CD4-positive, CD25-positive, alpha-beta regulatory T cell (primary cell): Measurements from ENCODE around the gene PTGES2. TPM values are rescaled to one million over a fixed set of nuclear protein-coding genes. Genes with fewer than 3 reads are reported as not detected.
"Not testable (repeated sequence)": the region's sequence is repeated elsewhere in the genome, so short reads cannot be mapped to it uniquely, and the experiment has no call there.

Experiments used
- ATAC-seq, 2 donors: fragments of 150-1000 bp; cut with Tn5 transposase; one replicate each; pipeline ENCODE4 v1.10.0; 2021; ENCODE audit warnings: low read depth in 2 of 2, moderate number of reproducible peaks in 2 of 2, moderate library complexity in 1 of 2
- DNase-seq, 3 donors: peaks; one replicate each; pipeline versions ENCODE4 v3.0.0 to v3.0.0-alpha.2; 2012 to 2022; ENCODE audit warnings: mixed read lengths in 1 of 3
- H3K27ac ChIP-seq: one replicate; pipeline ENCODE4 v1.7.0; 2013; ENCODE audit warnings: mild to moderate bottlenecking, low read length; ENCODE audit not compliant: insufficient read depth, poor library complexity, severe bottlenecking
- H3K27me3 ChIP-seq: one replicate; pipeline ENCODE4 v1.7.0; 2013; ENCODE audit warnings: low read length; ENCODE audit not compliant: control insufficient read depth, insufficient read depth
- H3K36me3 ChIP-seq: one replicate; pipeline ENCODE4 v1.7.0; 2013; ENCODE audit warnings: mild to moderate bottlenecking, low read length, moderate library complexity; ENCODE audit not compliant: control insufficient read depth, insufficient read depth
- H3K4me1 ChIP-seq: 2 replicates; pipeline ENCODE4 v1.7.0; 2013; ENCODE audit warnings: mild to moderate bottlenecking, low read length; ENCODE audit not compliant: insufficient read depth, control insufficient read depth, poor library complexity, severe bottlenecking
- H3K4me3 ChIP-seq: one replicate; pipeline ENCODE4 v1.7.0; 2013; ENCODE audit warnings: low read depth, mild to moderate bottlenecking, low read length, moderate library complexity
- H3K9me3 ChIP-seq, 2 experiments: 1 replicate in 1 of 2; 2 replicates in 1 of 2; pipeline ENCODE4 v1.7.0; 2013; ENCODE audit warnings: low read length in 2 of 2, mild to moderate bottlenecking in 1 of 2, moderate library complexity in 1 of 2; ENCODE audit not compliant: control insufficient read depth in 2 of 2
- H3K27ac Mint-ChIP-seq, 3 donors: one replicate each; pipeline ENCODE4 v1.8.0; 2020 to 2022; ENCODE audit warnings: mild to moderate bottlenecking in 3 of 3, mixed read lengths in 3 of 3, moderate library complexity in 2 of 3
- H3K27me3 Mint-ChIP-seq: one replicate; pipeline ENCODE4 v1.8.0; 2022; ENCODE audit warnings: mild to moderate bottlenecking, mixed read lengths
- H3K36me3 Mint-ChIP-seq: one replicate; pipeline ENCODE4 v1.8.0; 2020; ENCODE audit warnings: mixed read lengths
- H3K4me1 Mint-ChIP-seq, 4 donors: one replicate each; pipeline ENCODE4 v1.8.0; 2020 to 2022; ENCODE audit warnings: mixed read lengths in 4 of 4, mild to moderate bottlenecking in 1 of 4
- H3K4me3 Mint-ChIP-seq, 4 donors: one replicate each; pipeline ENCODE4 v1.8.0; 2020 to 2022; ENCODE audit warnings: mild to moderate bottlenecking in 4 of 4, mixed read lengths in 4 of 4, moderate library complexity in 3 of 4
- H3K9me3 Mint-ChIP-seq, 7 donors: one replicate each; pipeline ENCODE4 v1.8.0; 2020 to 2022; ENCODE audit warnings: mixed read lengths in 7 of 7, mild to moderate bottlenecking in 3 of 7, moderate library complexity in 2 of 7
- polyA plus RNA-seq, 4 donors: library from polyadenylated mRNA; unstranded; fragments of 300-500 nt; fragmentation: Illumina TruSeq; gene quantifications; one replicate each; pipeline ENCODE4 v1.2.3, GENCODE V29; 2021
- total RNA-seq: library from RNA; stranded (reverse); gene quantifications from one replicate; pipeline ENCODE4 v1.2.3, GENCODE V29; 2022

PTGES2 gene
- total and polyA plus RNA-seq, 5 donors from 2014 or later, result 33.8 to 48.6 (median 38.0) TPM

DNA sequence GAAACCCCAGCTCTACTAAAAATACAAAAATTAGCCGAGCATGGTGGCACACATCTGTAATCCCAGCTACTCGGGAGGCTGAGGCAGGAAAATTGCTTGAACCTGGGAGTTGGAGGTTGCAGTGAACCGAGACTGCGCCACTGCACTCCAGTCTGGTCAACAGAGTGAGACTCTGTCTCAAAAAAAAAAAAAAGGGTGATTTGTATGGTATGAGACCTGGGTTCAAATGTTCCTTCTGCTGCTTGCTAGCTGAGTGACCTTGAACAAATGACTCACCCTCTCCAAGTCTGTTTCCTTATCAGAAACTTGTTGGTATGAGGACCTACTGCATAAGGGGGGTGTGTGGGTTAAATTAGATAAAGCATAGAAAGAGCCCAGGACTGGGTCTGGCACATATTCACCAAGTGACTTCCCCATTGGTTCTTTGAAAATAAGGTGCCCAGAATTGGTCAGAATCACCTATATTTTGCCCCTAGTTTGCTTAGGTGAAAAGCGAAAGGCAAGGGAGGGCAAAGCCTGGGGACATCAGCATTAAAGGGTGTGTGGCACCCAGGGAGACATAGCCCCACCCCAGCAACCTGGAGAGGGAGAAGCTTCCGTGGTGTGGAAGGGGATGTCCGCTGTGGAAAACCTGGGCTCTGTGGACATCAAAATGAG, 49.6 kb downstream of the PTGES2 start:
- no peak overlapping the region for H3K27ac ChIP-seq

GRCh38 chr9:128073253-128073886, 54.2 kb downstream of the PTGES2 start:
- Mint-ChIP-seq H3K4me3 (peak overlapping the region; percentile 70 to 91 (median 90)), H3K36me3 (peaks cover 4% of the 10 kb centered on the region), H3K27me3 (no peaks in the 10 kb centered on the region), H3K9me3 (no peaks in the 10 kb centered on the region), H3K4me1 (peaks cover 18 to 80% (median 45%) of the 10 kb centered on the region in 4 donors), H3K27ac (peak overlapping the region; percentile 89 to 99 (median 91))
- H3K27me3 ChIP-seq, result no peaks in the 10 kb centered on the region
- peak overlapping the region; percentile 78 for H3K27ac ChIP-seq
- peak overlapping the region; percentile 82 for H3K4me3 ChIP-seq
- ATAC-seq, result no peak
- no peak for DNase-seq
- no peaks in the 10 kb centered on the region for H3K9me3 ChIP-seq
- peaks cover 67% of the 10 kb centered on the region for H3K4me1 ChIP-seq
- no peaks in the 10 kb centered on the region for H3K36me3 ChIP-seq

More for the DNA sequence above, 49.6 kb downstream of the PTGES2 start:
- Mint-ChIP-seq H3K4me3 (peak overlapping the region in 2 of 4 donors; percentile 43 to 74), H3K9me3 (no peaks in the 10 kb centered on the region), H3K36me3 (peaks cover 12% of the 10 kb centered on the region), H3K27me3 (no peaks in the 10 kb centered on the region), H3K4me1 (peaks cover 22 to 73% (median 43%) of the 10 kb centered on the region in 4 donors), H3K27ac (peak overlapping the region in 2 of 3 donors; percentile 83 to 86)
- Histone ChIP-seq H3K9me3 (no peaks in the 10 kb centered on the region), H3K4me3 (no peak overlapping the region), H3K4me1 (peaks cover 31% of the 10 kb centered on the region), H3K36me3 (peaks cover 6% of the 10 kb centered on the region), H3K27me3 (no peaks in the 10 kb centered on the region)
- DNase-seq (no peak), ATAC-seq (no peak)

DNA sequence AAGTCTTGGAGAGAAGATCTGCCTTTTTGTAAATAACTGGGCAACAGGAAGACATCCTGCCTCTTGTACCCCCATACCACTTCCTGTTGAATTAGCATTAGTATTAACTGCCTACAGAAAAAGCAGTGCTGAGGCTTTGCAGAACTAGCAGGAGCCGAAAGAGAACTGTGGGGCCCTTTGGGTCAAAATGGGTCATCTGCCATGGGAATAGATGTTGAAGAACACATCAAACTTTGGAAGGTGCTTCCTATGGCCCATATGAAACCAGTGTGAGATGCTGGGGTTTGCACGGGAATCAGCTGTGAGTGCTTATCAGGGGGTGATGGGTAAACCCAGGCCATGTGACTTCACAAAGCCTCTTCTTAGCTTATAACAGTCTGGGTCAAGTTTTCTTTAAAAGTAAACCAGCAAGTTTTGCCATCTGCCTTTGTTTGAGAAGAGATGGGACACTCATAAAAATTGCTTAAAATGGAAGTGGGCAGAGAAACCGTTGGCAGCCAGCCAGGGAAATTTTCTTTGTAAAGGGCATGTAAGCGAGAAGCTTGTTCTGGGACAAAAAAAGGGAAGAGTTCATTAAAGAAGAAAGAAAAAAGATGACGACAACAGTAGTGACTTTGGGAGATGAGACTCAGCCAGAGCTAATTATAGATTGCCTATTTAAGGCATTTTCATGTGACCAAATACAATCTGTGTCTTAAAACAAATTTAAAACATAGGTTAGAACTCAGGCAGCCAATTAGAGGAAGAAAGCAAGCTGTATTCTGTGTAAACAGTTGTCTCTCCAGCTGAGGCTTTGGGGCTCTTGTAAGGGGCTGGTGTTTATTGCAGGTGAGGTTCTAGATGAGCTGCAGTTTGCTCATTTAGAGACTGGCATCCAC, 55.1 kb downstream of the PTGES2 start:
- peak overlapping the region; percentile 82 for H3K4me3 ChIP-seq
- no peaks in the 10 kb centered on the region for H3K9me3 ChIP-seq
- ATAC-seq, result no peak
- peak; percentile 36 to 75 (median 50) for DNase-seq
- peaks cover 57% of the 10 kb centered on the region for H3K4me1 ChIP-seq
- H3K27me3 Mint-ChIP-seq, result no peaks in the 10 kb centered on the region
- H3K4me1 Mint-ChIP-seq, result peaks cover 18 to 72% (median 37%) of the 10 kb centered on the region in 4 donors
- no peaks in the 10 kb centered on the region for H3K27me3 ChIP-seq
- H3K27ac ChIP-seq, result peak overlapping the region; percentile 78
- peak overlapping the region; percentile 77 to 91 (median 90) for H3K4me3 Mint-ChIP-seq
- peak overlapping the region; percentile 89 to 99 (median 91) for H3K27ac Mint-ChIP-seq
- H3K9me3 Mint-ChIP-seq, result no peaks in the 10 kb centered on the region
- no peaks in the 10 kb centered on the region for H3K36me3 ChIP-seq
- H3K36me3 Mint-ChIP-seq, result no peaks in the 10 kb centered on the region

DNA sequence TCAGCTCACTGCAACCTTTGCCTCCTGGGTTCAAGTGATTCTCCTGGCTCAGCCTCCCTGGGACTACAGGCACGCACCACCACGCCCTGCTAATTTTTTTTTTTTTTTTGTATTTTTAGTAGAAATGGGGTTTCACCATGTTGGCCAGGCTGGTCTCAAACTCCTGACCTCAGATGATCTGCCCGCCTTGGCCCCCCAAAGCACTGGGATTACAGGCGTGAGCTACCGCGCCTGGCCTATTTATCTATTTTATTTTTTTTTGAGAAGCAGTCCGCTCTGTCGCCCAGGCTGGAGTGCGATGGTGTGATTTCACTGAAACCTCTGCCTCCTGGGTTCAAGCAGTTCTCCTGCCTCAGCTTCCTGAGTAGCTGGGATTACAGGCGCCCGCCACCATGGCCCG, 56.1 kb downstream of the PTGES2 start:
- peaks cover 60% of the 10 kb centered on the region for H3K4me1 ChIP-seq
- DNase-seq, H3K27me3 ChIP-seq, H3K27me3 Mint-ChIP-seq, H3K9me3 ChIP-seq, H3K36me3 Mint-ChIP-seq, ATAC-seq, H3K36me3 ChIP-seq, H3K9me3 Mint-ChIP-seq: not testable (repeated sequence)
- Mint-ChIP-seq H3K4me3 (peak overlapping the region; percentile 77 to 91 (median 90)), H3K4me1 (peaks cover 18 to 64% (median 37%) of the 10 kb centered on the region in 4 donors), H3K27ac (peak overlapping the region; percentile 89 to 99 (median 91))
- peak overlapping the region; percentile 82 for H3K4me3 ChIP-seq
- peak overlapping the region; percentile 78 for H3K27ac ChIP-seq

DNA sequence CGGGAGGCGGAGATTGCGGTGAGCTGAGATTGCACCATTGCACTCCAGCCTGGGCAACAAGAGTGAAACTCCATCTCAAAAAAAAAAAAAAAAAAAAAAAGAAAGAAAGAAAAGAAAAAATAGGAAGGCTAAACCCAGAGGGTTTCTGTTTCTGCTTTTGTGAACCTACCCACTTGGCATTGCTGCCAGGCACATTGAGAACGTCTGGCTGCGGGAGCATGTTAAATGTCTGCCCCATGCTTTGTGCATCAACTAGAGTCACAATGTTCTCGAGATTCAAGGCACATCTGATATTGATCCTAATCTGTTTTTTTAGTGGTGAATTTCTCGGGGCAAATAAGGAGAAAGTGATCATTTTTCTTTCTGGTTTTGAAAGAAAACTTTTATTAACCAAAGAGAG, 56.7 kb downstream of the PTGES2 start:
- no peaks in the 10 kb centered on the region for H3K36me3 ChIP-seq
- peak overlapping the region; percentile 78 for H3K27ac ChIP-seq
- no peak for ATAC-seq
- H3K4me1 ChIP-seq, result peaks cover 66% of the 10 kb centered on the region
- H3K27me3 Mint-ChIP-seq, result no peaks in the 10 kb centered on the region
- H3K4me1 Mint-ChIP-seq, result peaks cover 18 to 66% (median 40%) of the 10 kb centered on the region in 4 donors
- H3K36me3 Mint-ChIP-seq, result no peaks in the 10 kb centered on the region
- H3K9me3 Mint-ChIP-seq, result no peaks in the 10 kb centered on the region
- H3K27ac Mint-ChIP-seq, result peak overlapping the region; percentile 88 to 99 (median 89)
- H3K27me3 ChIP-seq, result no peaks in the 10 kb centered on the region
- H3K9me3 ChIP-seq, result no peaks in the 10 kb centered on the region
- peak overlapping the region; percentile 89 to 95 (median 90) for H3K4me3 Mint-ChIP-seq
- DNase-seq, result no peak
- H3K4me3 ChIP-seq, result peak overlapping the region; percentile 75

Other genes with a start within 250 kb of the PTGES2 start
- gene ST6GALNAC6, start 228.1 kb downstream of the PTGES2 start, total RNA-seq, result 136 TPM
- 10 to 100 TPM; 43.7 to 50.5 (median 47.9) TPM for gene ST6GALNAC6, start 228.1 kb downstream of the PTGES2 start, polyA plus RNA-seq
- gene ST6GALNAC4, start 210.7 kb downstream of the PTGES2 start, total RNA-seq, result 31.6 TPM
- 10 to 100 TPM; 23.1 to 23.8 (median 23.7) TPM for gene ST6GALNAC4, start 210.7 kb downstream of the PTGES2 start, polyA plus RNA-seq
- gene PIP5KL1, start 197.0 kb downstream of the PTGES2 start, total RNA-seq, result 3.3 TPM
- gene PIP5KL1, start 197.0 kb downstream of the PTGES2 start, polyA plus RNA-seq, result 1 to 10 TPM in 1 of 4 donors, under 1 TPM in 2, not detected in 1; 0.22 to 1.1 (median 0.81) TPM
- gene DPM2, start 189.9 kb downstream of the PTGES2 start, total RNA-seq, result 35.7 TPM
- gene DPM2, start 189.9 kb downstream of the PTGES2 start, polyA plus RNA-seq, result 10 to 100 TPM; 27.5 to 30.6 (median 29.7) TPM
- gene EEIG1, start 146.7 kb downstream of the PTGES2 start, total RNA-seq, result 402 TPM
- 100 to 1,000 TPM; 140 to 190 (median 177) TPM for gene EEIG1, start 146.7 kb downstream of the PTGES2 start, polyA plus RNA-seq
- 16.8 TPM for gene NAIF1, start 60.4 kb downstream of the PTGES2 start, total RNA-seq
- 10 to 100 TPM in 3 of 4 donors, 1 to 10 TPM in 1; 7.8 to 14.7 (median 12.3) TPM for gene NAIF1, start 60.4 kb downstream of the PTGES2 start, polyA plus RNA-seq
- 13.8 TPM for gene SLC25A25, start 59.5 kb downstream of the PTGES2 start, total RNA-seq
- gene SLC25A25, start 59.5 kb downstream of the PTGES2 start, polyA plus RNA-seq, result 10 to 100 TPM; 11.3 to 12.0 (median 11.7) TPM
- gene LCN2, start 21.7 kb upstream of the PTGES2 start, total RNA-seq, result 0.94 TPM
- gene LCN2, start 21.7 kb upstream of the PTGES2 start, polyA plus RNA-seq, result not detected
- 70.9 TPM for gene BBLN, start 32.5 kb upstream of the PTGES2 start, total RNA-seq
- 100 to 1,000 TPM; 111 to 176 (median 128) TPM for gene BBLN, start 32.5 kb upstream of the PTGES2 start, polyA plus RNA-seq
- 128 TPM for gene CIZ1, start 63.8 kb upstream of the PTGES2 start, total RNA-seq
- gene CIZ1, start 63.8 kb upstream of the PTGES2 start, polyA plus RNA-seq, result 1 to 10 TPM; 7.2 to 9.3 (median 8.0) TPM
- 1.5 TPM for gene DNM1, start 75.7 kb upstream of the PTGES2 start, total RNA-seq
- not detected for gene DNM1, start 75.7 kb upstream of the PTGES2 start, polyA plus RNA-seq
- gene GOLGA2, start 148.3 kb upstream of the PTGES2 start, total RNA-seq, result 55.8 TPM
- gene GOLGA2, start 148.3 kb upstream of the PTGES2 start, polyA plus RNA-seq, result 1 to 10 TPM; 3.7 to 5.0 (median 4.1) TPM
- gene SWI5, start 148.5 kb upstream of the PTGES2 start, total RNA-seq, result 10.6 TPM
- 10 to 100 TPM; 19.8 to 27.1 (median 22.5) TPM for gene SWI5, start 148.5 kb upstream of the PTGES2 start, polyA plus RNA-seq
- gene TRUB2, start 194.7 kb upstream of the PTGES2 start, total RNA-seq, result 8.2 TPM
- gene TRUB2, start 194.7 kb upstream of the PTGES2 start, polyA plus RNA-seq, result 10 to 100 TPM; 21.7 to 26.8 (median 24.3) TPM
- gene COQ4, start 195.1 kb upstream of the PTGES2 start, total RNA-seq, result 30.4 TPM
- 10 to 100 TPM; 30.4 to 41.3 (median 33.8) TPM for gene COQ4, start 195.1 kb upstream of the PTGES2 start, polyA plus RNA-seq
- 8.6 TPM for gene SLC27A4, start 212.8 kb upstream of the PTGES2 start, total RNA-seq
- gene SLC27A4, start 212.8 kb upstream of the PTGES2 start, polyA plus RNA-seq, result 1 to 10 TPM; 5.5 to 8.7 (median 6.4) TPM
- gene URM1, start 243.6 kb upstream of the PTGES2 start, total RNA-seq, result 46.2 TPM
- 10 to 100 TPM; 47.4 to 60.7 (median 53.2) TPM for gene URM1, start 243.6 kb upstream of the PTGES2 start, polyA plus RNA-seq